HG03097 (cell line): ENCODE data around the gene AKT1.
"Not testable (repeated sequence)": the region's sequence is repeated elsewhere in the genome, so short reads cannot be mapped to it uniquely, and the experiment has no call there.

Experiments used
- ATAC-seq: cut with Tn5 transposase; IDR thresholded peaks from one replicate; pipeline ENCODE4 v1.9.1; 2021; ENCODE audit not compliant: unreplicated experiment, low FRiP score

The AKT1 gene

GRCh38 chr14:104741803-104742251 is 53.7 kb downstream of the AKT1 start:
- ATAC-seq: no peak

GRCh38 chr14:104741108-104741802 is 54.3 kb downstream of the AKT1 start:
- ATAC-seq: no peak

GRCh38 chr14:104739546-104740516 is 55.7 kb downstream of the AKT1 start:
- ATAC-seq: no peak

- no peak for ATAC-seq
Measured at GRCh38 chr14:104739026-104739425, 56.5 kb downstream of the AKT1 start.

DNA sequence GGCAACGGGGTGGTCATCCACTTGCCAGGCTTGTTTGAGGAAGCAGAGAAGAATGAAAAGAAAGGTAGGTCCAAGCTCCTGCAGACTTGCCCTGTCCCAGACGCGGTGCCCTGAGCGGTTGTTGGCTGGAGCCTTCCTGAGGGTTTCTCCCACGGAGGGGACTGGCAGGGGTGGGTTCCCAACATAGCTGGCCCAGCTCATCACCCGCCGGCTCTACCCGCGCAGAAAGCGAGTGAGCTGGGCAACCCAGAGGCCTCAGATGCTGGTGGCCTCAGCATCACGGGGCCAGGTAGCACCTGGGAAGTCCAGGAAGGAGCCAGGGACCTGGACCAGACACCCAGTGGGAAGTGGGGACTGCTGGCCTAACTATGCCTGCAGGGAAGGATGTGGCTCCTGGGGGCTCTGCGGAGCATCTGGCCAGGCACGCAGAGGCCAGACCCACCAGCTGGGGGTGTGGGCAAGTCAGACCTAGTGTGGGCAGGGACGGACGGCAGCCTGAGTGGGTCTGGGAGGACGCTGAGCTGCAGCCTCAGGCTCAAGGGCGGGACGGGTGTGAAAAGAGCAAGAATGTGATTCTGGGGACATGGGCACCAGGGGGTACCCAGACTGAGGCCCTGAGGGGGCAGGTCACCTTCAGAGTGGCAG is 57.1 kb downstream of the AKT1 start:
- no peak for ATAC-seq

DNA sequence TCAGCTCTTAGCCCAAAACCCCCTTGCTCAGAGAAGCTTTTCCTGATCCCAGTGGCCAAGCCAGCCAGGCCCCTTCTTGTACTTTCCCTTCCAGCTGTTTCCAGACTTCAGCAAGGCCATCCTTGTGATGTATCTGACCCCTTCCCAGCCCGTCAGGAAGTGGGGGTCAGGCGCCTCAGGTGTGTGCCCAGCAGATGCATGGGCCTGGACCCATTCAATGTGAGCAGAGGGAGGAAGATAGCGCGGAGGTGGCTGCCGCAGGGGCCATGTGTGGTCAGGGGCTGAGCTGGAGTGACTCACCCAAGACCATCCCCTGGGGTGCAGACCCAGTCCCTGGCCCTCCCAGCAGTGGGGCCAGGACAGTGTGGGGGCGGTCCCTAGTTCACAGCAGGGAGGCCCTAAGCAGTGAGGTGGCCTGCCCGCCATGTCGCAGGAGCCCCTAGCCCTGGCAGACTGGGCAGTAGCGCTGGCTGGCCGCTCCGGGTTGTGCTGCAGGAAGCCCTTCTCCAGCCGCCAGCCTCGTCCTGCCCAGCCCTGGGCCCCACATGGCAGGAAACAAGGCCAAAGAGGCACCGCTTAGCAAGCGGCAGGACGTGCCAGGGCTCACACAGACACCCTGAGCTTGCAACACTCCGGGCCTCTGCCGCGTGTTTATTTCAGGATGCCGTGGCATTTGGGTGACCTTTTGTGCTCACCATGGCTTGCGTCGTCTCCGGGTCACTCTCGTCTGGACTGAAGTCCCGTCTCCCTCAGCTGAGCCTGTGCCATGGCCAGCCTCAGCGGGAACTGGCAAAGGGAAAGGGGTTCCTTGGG is 59.5 kb downstream of the AKT1 start:
- no peak for ATAC-seq

- no peak for ATAC-seq
Measured at GRCh38 chr14:104734991-104735779, 60.4 kb downstream of the AKT1 start.

DNA sequence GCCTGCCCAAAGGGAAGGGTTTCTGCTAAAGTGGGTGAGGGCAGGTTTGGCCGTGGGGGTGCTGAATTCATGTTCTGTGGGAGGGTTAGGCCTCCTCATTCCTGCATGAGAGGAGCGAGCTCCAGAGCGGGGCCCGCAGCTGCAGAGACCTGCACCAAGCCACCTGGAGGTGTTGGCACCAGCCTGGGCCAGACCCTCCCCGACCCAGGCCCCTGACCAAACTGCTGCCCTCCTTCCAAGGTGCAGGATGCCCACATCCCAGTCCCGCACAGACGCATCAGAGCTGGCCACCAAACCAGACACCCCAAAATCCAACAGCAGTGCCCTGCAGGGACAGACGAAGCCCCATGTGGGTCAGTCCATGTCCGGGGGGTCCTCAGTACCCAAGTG is 61.0 kb downstream of the AKT1 start:
- no peak for ATAC-seq

DNA sequence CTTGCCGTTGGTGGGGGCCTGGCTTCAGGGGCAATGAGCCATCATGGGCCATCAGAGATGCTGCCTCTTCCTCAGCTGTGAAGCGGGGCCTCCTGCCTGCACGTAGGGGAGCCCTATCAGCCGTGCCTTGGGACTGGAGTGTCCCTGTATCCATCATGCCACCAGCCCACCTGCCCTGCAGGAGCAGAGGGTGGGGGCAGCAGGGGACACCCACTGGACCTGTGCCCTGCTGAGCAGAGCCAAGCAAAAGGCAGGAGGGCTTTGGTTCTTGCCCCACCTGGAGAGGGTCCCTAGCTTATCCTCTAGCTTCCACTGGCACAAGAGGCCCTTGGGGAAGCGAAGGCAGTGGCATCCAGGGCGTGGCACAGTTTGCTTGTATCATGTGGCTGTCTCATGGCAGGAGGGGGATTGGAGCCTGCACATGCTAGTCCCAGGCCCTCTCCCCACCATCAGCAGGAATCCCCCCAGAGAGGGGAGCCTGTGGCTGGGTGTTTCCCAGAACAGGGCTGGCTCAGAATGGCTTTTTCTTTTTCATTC is 61.4 kb downstream of the AKT1 start:
- ATAC-seq: no peak

DNA sequence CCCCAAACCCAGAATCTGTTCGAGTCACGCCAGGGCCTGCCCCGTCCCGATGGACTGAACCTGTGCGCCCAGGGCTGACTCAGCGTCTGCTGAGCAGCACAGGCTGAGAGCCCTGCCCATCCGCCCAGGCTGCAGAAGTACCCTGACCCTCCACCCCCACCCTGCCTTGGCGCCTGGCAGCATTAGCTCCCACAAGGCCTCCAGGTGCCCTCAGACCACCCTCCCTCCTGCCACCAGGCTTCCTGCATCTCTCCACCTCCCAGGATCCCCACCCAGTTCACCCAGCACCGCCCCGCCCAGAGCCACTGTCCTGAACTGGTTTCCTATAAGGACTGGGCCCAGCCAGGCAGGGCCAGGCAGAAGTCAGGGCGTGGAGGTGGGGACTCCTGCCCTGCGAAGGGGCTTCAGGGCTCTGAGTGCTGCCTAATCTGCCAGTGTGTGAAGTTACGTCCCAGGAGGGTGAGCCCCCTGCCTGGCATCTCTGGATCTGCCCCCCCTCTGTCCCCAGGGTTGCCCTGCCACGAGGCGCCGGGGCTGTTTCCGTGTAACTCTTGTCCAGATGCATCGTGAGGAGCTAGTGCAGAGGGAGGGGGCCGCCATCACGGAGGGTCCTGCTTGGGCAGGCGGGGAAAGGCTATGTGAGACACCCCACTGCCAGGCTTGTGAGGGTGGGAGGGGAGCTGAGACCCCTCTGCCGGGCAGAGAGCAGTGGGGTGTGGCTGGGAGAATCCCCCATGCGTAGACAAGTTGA is 62.4 kb downstream of the AKT1 start:
- no peak for ATAC-seq

- no peak for ATAC-seq
Measured at GRCh38 chr14:104732355-104732804, 63.2 kb downstream of the AKT1 start.

DNA sequence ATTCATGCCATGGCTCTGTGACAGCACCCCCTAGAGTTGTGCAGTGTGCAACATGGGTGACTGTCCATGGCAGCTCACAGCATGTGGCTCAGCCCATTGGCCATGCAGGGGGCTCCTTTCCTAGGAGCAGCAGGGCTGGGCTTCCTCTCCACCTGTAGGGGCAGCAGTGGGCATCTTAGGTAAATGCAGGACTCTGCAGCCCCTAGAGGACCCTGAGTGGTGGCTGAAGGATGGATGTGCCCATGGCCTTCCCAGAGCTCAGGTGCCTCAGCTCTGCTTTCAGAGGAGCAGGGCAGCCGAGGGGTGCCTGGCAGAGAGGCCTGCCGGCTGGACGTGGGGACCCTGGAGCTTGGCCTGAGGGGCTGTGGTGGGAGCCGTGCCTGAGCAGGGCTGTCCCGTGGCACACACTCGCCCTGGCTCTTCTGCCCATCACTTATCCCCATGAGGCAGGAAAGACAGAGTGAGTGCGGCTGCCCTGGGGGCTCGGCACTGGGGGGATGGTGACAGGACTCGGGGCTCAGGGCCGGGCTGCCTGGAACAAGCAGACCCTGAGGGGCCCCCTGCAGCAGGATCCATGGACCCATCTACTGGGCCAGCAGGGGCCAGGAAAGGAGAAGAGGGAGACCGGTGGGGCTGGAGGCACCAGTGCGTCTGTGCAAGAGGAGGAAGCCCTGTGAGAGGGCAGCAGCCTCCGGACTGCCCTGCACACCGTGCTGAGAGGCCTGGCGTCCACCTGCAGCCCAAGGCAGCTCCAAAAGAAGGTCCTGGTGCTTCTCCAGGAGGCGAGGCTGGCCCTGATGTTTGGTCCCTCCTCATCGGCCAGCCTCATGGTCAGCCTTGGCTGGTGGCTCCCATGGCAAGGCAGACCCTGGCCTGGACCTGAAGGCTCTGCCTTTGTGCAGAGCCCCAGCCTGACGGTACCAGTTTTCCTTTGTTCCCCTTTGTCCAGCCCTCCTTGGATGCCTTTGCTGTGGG is 63.9 kb downstream of the AKT1 start:
- no peak for ATAC-seq

- no peak for ATAC-seq
Measured at GRCh38 chr14:104730487-104730886, 65.1 kb downstream of the AKT1 start.

GRCh38 chr14:104729835-104730181 is 65.7 kb downstream of the AKT1 start:
- no peak for ATAC-seq

DNA sequence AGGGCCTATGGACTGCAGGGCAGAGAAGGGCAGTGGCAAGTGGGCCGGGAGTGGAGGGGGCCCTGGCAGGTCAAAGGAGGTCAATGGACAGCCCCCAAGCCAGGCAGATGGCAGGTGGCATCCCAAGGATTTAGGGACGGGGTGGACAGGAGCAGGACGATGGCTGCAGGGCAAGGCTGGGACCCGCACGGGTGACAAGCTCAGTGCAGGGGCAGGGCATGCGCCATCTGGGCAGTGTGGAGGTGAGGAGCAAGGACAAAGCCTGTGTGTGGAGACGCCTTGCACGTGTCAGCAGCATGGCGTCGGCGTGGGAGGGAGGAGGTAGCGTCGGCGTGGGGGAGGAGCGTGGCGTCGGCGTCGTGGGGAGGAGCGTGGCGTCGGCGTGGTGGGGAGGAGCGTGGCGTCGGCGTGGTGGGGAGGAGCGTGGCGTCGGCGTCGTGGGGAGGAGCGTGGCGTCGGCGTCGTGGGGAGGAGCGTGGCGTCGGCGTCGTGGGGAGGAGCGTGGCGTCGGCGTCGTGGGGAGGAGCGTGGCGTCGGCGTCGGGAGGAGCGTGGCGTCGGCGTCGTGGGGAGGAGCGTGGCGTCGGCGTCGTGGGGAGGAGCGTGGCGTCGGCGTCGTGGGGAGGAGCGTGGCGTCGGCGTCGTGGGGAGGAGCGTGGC is 66.2 kb downstream of the AKT1 start:
- not testable (repeated sequence) for ATAC-seq

- no peak for ATAC-seq
Measured at GRCh38 chr14:104728631-104729030, 66.9 kb downstream of the AKT1 start.
